ENCODE results near the gene PTAR1. TPM values are rescaled to one million over a fixed set of nuclear protein-coding genes. Genes with fewer than 3 reads are reported as not detected.

The PTAR1 gene
- total RNA-seq, 4 donors from 2014 or later, result 30.8 to 131 (median 94.5) TPM

DNA sequence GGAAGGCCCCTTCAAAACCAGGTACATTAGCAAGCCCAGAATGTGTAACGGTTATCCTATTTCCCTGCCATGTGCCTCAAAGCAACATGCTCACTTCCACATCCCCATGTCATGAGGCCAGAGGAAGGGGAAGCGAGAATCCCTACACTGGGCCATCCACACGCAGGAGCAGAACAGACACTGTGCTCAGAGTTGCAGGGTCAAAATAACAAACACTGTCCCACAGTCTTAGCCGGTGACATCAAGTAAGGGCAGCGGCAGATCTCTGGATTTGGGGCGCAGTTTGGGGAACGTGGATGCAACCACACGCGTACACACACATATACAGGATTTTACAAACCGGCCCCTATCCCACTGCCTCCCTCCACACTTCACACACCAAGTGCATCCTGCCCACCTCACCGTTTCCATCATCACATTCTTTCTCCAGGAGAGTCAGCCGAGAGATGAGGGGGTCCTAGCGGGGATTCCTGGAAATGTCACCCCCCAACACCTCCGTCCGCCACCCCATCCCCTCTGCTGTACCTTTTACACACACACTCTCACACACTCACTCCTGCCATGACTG is 88.4 kb downstream of the PTAR1 start:
- peak overlapping the region; percentile 81 to 90 (median 87) for H3K27ac ChIP-seq
- DNase-seq, result peak; percentile 20
- no peaks in the 10 kb centered on the region for H3K9me3 ChIP-seq
- no peak for TF ChIP-seq EP300 (IDR thresholded peaks at IDR 0.05; ENCODE audit: low read depth)
- peak in 2 of 3 donors; percentile 14 to 37 for TF ChIP-seq POLR2AphosphoS5 (IDR thresholded peaks at IDR 0.05)
- H3K4me3 ChIP-seq, result peak overlapping the region; percentile 63 to 92 (median 72)
- in situ Hi-C loops (cut with MboI; ENCODE audit: low pct_ligation_motif_present in 1 of 4, low pct_unique_long_range_greater_than_20kb in 1 of 4, low sequenced_read_pairs in 3 of 4), result loop anchor here in 3 of 4 donors (10.0 to 25.0 kb wide), 2 partner anchors 191 to 203 kb away; no protein-coding TSS in a partner anchor
- no peaks in the 10 kb centered on the region for H3K27me3 ChIP-seq
- intact Hi-C loops (cut with DNase I; ENCODE audit: low total_unique reads), result no loop called here
- no peaks in the 10 kb centered on the region for H3K36me3 ChIP-seq
- WGBS, 2 donors (ENCODE audit: low coverage in 1 of 2), result 55% methylated on average over 15 of the region's 15 CpGs; no CpG with 5 or more reads in 1 of the 2 donors
- H3K4me1 ChIP-seq, result peaks cover 2 to 14% (median 10%) of the 10 kb centered on the region in 4 donors

- Histone ChIP-seq H3K36me3 (no peaks in the 10 kb centered on the region), H3K4me3 (no peak overlapping the region), H3K27ac (no peak overlapping the region), H3K4me1 (peaks cover 0 to 7% (median 3%) of the 10 kb centered on the region in 4 donors), H3K27me3 (no peaks in the 10 kb centered on the region), H3K9me3 (no peaks in the 10 kb centered on the region)
- in situ Hi-C loops (cut with MboI; ENCODE audit: low pct_ligation_motif_present in 1 of 4, low pct_unique_long_range_greater_than_20kb in 1 of 4, low sequenced_read_pairs in 3 of 4), result loop anchor here in 2 of 4 donors (25.0 kb wide), 1 partner anchor 195 kb away; no protein-coding TSS in a partner anchor
- DNase-seq, result no peak
- TF ChIP-seq EP300 (IDR thresholded peaks at IDR 0.05; ENCODE audit: low read depth), result no peak
- TF ChIP-seq POLR2A (IDR thresholded peaks at IDR 0.05), result no peak
- TF ChIP-seq CTCF (IDR thresholded peaks at IDR 0.05), result no peak
- TF ChIP-seq POLR2AphosphoS5 (IDR thresholded peaks at IDR 0.05), result no peak
- 86 to 100% methylated on average over 1 of the region's 1 CpG for WGBS, 2 donors (ENCODE audit: low coverage in 1 of 2)
- intact Hi-C loops (cut with DNase I; ENCODE audit: low total_unique reads), result no loop called here
These were observed 92.5 kb downstream of the PTAR1 start for GRCh38 chr9:69667306-69667705.

- no peaks in the 10 kb centered on the region for H3K36me3 ChIP-seq
- no peak for DNase-seq
- H3K4me3 ChIP-seq, result no peak overlapping the region
- in situ Hi-C loops (cut with MboI; ENCODE audit: low pct_ligation_motif_present in 1 of 4, low pct_unique_long_range_greater_than_20kb in 1 of 4, low sequenced_read_pairs in 3 of 4), result loop anchor here in 2 of 4 donors (25.0 kb wide), 1 partner anchor 202 kb away; no protein-coding TSS in a partner anchor
- 50 to 61% methylated on average over 1 to 2 of the region's 2 CpGs for WGBS, 2 donors (ENCODE audit: low coverage in 1 of 2)
- H3K27me3 ChIP-seq, result no peaks in the 10 kb centered on the region
- H3K4me1 ChIP-seq, result no peaks in the 10 kb centered on the region
- TF ChIP-seq CTCF (IDR thresholded peaks at IDR 0.05), result no peak
- TF ChIP-seq EP300 (IDR thresholded peaks at IDR 0.05; ENCODE audit: low read depth), result no peak
- TF ChIP-seq POLR2A (IDR thresholded peaks at IDR 0.05), result no peak
- no peak for TF ChIP-seq POLR2AphosphoS5 (IDR thresholded peaks at IDR 0.05)
- H3K27ac ChIP-seq, result no peak overlapping the region
- H3K9me3 ChIP-seq, result no peaks in the 10 kb centered on the region
- intact Hi-C loops (cut with DNase I; ENCODE audit: low total_unique reads), result no loop called here
These were observed 99.5 kb downstream of the PTAR1 start for GRCh38 chr9:69660304-69660703.

Other genes starting within 250 kb of the PTAR1 start
- 10 to 100 TPM in 2 of 4 donors, 1 to 10 TPM in 2; 7.6 to 11.6 (median 10.2) TPM for gene APBA1, start 87.6 kb downstream of the PTAR1 start, total RNA-seq
- under 1 TPM in 1 of 4 donors, not detected in 3; 0.68 TPM for gene CFAP95, start 60.8 kb upstream of the PTAR1 start, total RNA-seq

Measured in transverse colon (tissue), 4 donors.